ENCODE results near the gene SLC36A1.
A peak's percentile ranks its signal among the peaks of the same experiment; 100 is the strongest.

Gene SLC36A1

DNA sequence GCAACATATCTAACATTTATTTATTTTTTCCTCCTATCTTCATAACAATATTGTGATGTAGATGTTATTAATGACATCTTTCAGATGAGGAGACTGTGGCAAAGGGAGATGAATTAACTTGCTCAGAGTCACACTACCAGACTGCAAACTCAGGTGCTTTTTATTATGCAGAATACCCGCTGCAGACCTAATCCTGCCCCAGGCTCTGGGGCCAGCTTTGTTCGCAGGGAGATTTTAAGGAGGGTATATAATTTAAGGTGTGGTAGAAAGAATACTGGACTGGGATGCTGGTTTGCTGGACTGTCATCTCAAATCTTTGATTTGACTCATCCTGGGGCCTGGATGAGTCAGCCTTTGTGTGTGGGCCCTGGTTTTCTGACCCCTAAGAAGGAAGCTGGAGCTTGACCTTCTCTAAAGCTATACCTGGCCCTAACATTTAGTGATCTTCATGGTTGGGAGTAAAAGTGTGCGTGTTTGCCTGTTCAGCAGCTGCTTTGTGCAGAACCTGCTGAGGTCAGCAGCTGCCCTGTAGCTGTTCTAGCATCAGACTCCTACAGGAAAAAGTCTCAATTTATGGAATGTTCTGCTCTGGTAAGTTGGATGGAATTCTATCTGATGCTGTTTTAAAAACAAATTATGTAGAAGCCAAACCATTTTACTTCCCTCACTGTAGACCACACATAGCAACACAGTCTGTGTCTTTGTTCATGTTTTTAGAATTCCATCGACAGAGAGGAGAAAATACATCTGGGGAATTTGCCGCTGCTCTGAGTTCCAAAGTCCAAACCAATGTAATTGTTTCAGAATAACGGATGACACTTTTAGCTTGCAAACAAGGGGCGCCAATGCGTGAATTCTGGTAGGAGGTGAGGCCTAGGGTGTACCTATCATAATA, 4.5 kb downstream of the SLC36A1 start:
- no peak for DNase-seq (ENCODE audit: low spot score)

DNA sequence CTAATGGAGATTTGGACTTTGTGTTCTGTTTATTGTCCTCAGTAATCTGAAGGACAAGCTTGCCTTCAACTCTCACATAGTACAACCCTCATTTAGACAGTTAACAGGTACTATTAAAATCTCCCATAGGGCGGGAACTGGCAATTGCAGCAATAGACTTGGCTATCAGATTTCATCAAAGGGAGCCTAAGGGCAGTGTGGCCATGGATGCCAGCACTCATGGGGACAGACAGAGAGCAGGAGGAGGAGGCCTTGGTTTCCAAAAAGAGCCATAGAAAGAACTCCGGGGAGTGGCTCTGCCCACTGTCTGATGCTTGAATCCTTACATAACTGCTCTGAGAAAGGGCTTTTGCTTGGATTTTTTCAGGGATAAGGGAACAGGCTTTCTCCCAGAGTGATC, 6.8 kb downstream of the SLC36A1 start:
- DNase-seq (ENCODE audit: low spot score): no peak

DNA sequence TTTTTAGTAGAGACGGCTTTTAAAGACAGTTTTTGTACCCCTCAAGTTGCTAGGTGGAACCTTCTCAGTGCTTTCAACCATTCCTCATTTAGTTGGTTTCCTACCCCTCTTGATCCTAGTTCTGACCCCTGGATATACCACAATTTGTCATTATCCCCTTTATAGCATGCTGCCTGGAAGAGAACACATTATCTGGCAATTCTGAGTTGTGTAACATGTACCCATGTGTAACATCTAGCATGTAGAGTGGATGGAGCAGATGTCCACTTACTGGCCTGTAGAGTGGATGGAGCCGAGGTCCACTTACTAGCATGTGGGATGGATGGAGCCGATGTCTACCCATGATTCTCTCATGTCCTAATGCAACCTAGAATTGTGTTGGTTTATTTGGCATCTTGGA, 7.5 kb downstream of the SLC36A1 start:
- no peak for DNase-seq (ENCODE audit: low spot score)

DNA sequence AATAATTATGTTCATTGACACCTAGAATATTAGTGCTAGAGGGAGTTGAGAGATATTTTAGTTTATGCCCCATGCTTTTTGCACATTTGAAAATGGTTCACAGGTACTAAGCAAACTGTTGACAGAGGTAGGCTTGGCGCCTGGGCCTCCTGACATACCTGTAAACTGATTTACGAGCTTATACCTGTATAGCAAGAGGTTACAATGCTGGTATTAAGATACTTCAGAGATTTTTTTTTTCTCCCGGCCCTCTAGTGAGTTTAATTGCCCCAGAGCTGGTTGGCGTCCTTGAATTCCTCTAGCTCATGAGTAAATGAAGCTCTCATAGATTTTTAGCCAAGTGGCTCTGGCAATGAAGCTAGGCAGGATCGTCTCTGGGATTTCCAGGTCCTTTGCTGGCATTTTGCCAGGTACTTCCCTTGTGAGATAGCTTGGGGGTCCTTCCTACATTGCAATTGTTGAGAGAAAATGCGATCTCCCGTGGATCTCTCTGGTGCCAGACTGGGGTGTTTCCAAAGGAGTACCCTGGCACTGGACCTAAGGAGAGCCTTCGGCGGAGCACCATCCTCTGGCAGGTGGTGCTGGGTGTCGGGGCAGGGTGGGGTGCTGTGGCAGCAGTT, 9.0 kb downstream of the SLC36A1 start:
- DNase-seq (ENCODE audit: low spot score): no peak

DNA sequence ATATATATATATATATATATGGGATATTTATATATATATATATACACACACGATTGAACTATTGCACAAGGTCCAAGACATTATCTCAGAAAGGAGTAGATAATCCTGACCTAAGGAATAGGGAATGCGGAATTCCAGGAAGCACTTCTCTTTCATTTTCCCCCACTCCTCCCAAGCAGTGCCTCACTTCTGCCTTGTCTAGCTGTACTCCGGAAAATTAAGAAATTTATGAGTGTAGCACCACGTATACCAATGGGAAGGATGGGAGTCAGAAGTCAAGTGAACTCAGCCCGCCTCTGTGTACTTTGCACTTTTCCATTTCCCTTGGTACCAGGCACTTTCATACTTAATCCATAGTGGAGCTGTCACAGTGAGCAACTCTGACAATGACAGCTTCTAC, 10.9 kb downstream of the SLC36A1 start:
- no peak for DNase-seq (ENCODE audit: low spot score)

DNA sequence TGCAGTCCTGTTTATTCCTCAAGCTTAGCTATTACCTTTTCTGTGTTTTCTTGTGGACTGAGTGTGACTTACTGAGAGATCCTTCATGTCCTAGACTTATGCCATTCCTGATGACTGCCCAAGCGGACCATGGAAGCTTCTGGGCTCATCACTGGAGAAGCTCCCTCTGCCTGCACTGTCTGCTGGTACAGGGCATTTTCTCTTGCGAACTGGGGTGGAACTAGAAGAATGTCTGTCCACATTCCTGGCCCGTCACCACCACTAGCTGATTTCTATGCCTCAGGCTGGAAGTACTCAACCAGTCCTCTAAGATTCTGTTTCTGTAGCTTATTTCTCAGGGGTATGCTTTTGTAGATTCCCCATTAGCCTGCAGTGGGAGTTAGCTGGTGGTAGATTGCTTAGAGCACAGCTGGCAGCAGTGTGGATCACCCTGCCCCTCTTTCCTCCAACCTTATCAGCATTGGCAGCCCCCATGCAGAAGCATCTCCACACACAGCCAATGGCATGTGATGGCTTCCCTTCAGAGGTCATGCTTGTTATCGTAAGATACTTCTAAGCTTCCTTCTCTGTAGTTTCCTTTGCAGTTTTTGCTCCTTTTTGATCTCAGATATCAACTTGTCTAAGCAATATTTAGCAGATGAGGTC, 12.4 kb downstream of the SLC36A1 start:
- peak; percentile 72 for DNase-seq (ENCODE audit: low spot score)

DNA sequence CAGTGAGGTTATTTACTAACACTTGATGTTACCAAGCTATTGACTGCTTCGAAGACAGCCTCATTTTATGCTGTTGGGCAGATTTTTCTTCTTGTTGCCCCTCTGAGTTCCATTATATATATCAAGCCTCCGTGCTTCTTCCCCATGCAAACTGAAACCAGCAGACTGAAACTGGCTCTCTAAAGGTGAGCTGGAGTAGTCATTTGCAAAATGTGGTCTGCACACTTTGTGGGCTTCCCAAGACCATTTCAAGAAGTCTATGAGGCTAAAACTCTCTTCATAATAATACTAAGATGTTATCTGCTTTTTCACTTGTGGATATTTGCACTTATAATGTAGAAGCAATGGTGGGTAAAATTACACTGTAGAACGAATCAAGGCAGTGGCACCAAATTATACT, 13.9 kb downstream of the SLC36A1 start:
- DNase-seq (ENCODE audit: low spot score): no peak

DNA sequence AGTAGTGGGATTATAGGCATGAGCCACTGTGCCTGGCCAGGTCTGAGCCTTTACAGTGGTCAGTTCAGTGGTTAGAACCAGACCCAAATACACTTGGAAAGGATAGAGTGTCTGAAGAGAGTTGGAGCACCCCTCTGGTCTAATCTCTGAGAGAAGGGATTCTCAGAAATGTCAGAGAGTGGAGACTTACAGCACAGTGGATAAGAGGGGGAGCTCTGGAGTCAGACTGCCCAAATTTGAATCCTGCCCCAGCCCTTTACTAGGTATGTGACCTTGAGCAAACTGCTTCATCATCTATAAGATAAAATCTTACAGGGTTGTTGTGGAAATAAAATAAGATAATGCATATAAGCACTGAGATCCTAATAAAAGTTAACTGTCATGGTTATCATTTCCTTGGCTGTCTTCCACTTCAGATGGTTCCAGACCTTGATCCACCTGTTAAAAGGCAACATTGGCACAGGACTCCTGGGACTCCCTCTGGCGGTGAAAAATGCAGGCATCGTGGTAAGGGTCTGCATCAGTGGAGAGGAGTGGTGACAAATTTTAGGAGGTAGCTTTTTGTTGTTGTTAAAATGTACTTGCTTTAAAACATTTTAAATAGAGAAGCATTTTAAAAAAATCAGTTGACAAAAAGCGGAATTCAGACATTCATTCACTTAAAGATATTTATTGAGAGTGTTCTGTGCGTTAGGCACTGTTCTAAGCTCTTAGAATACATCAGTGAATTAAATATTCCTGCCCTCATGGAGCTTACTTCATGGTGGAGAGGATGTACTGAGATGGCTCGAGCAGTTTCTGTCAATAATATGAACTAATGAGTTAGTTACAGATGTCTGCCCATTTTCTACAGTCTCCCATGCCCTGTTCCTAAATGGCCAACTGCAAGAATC, 16.0 kb downstream of the SLC36A1 start:
- DNase-seq (ENCODE audit: low spot score): peak; percentile 44

DNA sequence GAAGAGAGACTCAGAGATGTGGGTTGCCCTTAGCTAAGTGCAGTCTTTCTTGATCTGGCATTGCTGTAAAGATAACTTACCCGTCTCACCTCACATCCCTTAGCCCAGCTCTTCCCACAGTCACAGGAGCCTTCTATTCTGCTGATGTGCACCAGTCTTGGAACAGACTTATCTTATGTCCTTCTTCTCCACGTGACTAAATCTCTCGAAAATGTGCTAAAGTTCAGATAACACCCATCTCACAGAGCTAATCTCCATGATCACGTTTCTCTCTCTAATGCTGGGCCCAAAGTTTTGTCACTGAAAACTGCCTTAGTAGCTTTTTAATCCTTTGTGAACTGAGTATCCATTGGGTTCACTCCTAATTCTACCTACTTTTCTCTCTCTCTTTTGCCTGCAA, 16.7 kb downstream of the SLC36A1 start:
- peak; percentile 77 for DNase-seq (ENCODE audit: low spot score)

DNA sequence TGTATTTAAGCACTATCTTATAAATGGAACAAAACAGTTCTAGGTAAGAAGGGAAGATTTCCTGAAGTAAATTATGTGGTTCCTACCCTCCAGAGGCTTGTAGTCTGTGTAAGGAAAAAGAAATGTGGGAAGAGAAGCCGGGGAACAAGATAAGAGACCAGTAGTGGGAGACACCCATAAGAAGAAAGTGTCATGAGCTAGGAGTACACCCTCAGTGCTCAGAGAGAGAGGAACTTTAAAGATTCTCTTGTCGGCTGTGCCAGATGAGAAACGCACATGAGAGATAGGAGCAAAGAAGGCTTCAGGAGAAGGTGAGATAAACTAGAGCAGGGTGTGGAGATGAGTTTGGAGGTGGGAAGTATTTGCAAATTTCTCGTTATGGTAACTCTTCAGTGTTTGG, 18.1 kb downstream of the SLC36A1 start:
- DNase-seq (ENCODE audit: low spot score): peak; percentile 86

DNA sequence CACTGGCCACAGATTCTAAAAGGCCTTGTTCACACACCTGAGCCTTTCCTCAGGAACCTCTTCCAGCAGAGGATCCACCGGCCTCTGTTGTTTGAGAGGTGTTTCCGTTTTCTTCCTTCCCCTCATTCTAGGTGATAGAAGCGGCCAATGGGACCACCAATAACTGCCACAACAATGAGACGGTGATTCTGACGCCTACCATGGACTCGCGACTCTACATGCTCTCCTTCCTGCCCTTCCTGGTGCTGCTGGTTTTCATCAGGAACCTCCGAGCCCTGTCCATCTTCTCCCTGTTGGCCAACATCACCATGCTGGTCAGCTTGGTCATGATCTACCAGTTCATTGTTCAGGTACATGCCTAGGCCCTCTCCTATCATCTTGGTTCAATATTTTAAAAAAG, 20.2 kb downstream of the SLC36A1 start:
- DNase-seq (ENCODE audit: low spot score): no peak

DNA sequence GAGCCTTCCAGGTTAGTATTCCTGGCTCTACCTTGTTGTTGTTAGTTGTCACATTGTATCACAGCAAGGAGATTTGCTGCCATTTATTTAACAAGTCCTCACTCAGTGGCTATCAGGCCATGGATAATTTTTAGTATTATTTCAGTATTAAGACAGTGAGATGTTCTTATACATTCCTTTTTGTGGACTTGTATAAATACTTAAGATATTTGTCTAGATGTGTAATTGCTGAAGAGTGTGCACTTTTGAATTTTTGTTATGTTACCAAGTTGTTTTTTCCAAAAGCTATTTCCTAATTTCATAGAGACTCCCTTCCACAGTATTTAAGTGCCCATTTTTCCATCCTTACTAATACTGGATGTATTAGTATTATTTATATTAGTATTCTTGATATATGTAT, 22.0 kb downstream of the SLC36A1 start:
- no peak for DNase-seq (ENCODE audit: low spot score)

DNA sequence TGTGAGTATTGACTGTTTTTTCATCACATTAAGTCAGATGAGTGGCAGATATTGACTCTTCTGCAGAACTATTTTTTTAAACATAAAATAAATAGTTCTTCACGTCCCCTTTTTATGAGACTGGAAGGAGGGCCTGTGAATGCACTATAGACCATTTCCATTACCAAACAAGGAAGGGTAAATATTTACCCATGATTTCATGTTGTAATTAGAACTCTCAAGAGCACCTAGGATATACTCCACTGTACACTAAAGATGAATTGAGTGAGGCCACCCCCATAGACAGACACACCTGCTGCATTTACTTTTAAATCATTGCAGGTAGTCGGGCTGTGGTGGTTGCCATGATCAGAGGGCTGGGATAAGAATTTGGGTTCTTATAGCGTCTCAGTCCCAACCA, 22.6 kb downstream of the SLC36A1 start:
- DNase-seq (ENCODE audit: low spot score): no peak

DNA sequence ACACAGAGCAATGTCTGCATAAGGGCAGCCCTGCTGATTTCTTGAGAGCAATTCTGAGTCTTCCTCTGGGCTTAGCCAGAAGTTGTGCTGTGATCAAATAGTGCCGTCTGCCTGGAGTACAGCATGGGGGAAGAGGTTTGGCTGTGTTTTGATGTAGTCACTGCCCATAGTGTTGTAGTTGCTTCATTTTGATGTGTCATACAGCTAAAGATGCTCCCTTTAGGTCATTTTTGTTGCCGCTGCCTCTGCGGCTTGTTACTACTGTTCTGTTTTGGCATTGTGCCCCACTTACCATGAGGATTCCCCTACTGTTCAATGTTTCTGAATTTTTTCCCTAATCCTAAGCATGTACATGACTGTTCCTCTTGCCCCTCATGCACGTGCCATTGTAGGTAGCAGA, 23.0 kb downstream of the SLC36A1 start:
- no peak for DNase-seq (ENCODE audit: low spot score)

DNA sequence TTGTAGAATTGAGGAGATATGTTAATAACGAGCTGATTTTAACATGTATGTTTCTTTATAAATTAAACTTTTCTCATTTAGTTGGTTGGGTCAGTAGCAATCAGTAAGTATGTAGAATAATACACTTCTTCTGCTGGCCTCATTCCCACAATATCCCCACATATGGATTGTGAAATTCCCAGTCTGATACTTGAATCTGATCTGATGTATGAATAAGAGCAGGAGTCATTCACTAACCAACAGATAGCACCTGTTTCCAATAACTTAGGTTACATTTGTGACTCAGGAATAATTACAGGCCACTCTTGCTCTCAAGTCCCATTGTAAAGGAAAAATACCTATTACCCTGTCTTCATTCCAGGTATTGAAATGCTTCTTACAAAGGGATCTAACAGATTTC, 23.9 kb downstream of the SLC36A1 start:
- DNase-seq (ENCODE audit: low spot score): no peak

DNA sequence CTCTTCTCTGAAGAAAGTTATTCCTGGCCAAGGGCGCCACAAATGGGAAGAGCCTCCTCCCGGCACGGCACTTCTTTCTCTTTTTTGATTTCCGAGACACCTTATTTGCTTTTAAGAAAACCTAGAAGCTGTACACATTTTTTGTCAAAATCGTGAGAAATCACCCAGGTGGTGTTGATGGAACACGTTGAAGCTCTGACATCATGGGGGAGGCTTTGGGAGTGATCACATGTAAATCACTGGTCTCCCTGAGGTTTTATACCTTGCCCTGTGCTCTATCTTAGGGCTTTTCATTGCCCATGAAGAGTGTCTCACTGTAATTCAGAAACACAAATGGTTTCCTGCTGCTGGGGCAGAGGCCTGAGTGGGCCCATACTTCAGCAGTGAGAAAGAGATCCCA, 27.4 kb downstream of the SLC36A1 start:
- no peak for DNase-seq (ENCODE audit: low spot score)

DNA sequence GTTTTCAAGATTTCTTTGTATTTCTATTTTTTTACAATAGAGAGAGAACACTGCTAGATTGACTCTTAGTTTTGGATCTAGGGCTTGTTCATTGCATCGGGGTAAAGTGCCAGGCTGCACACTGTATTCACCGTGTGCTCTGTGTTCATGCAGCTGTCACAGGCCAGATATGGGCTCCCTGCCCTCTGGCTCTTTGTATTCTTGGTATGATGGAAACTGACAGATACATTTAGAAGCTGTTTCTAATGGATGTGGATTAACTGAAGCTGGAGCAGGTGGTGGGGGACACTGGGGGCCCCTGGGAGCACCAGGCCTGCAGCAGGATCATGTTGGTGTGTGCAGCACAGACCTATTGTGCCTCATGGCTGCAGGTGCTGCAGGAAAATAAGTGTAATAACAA, 28.0 kb downstream of the SLC36A1 start:
- DNase-seq (ENCODE audit: low spot score): no peak

DNA sequence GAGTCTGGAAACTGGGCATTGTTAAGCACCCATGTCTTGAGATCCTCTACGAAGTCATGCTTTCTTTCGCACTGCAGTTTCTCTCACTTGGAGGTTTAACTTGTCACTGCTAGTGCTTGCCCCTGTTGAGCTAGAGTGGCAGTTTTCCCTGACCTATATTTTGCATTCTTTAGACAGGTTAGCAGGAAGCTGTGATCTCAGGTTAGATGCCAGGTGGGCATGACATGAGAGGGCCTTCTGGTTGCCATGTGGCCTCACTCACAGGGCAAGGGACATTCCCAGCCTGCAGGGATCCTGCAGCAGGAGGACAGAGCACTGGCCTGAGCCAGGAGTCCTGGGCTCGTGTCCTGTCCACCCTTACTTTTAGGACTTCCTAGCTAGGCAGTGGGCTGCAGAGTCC, 28.6 kb downstream of the SLC36A1 start:
- no peak for DNase-seq (ENCODE audit: low spot score)

DNA sequence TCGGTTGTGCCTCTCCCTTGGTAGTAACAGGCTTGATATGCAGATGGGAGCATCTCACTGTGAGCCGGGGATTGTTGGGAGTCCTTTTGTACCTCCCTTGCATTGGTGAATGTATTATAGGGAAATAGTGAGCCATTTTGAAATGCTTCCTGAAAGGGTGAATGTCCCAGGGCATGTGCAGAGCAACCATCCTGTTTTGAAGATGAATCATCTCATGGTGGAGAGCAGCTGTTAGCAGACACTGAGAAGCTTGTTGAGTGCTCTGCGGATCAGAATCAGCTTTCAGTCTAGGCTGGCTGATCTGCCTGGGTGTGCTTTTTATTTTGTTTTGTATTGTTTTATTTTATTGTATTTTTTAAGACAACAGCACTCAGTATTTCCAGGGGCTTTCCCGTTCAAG, 29.7 kb downstream of the SLC36A1 start:
- no peak for DNase-seq (ENCODE audit: low spot score)

DNA sequence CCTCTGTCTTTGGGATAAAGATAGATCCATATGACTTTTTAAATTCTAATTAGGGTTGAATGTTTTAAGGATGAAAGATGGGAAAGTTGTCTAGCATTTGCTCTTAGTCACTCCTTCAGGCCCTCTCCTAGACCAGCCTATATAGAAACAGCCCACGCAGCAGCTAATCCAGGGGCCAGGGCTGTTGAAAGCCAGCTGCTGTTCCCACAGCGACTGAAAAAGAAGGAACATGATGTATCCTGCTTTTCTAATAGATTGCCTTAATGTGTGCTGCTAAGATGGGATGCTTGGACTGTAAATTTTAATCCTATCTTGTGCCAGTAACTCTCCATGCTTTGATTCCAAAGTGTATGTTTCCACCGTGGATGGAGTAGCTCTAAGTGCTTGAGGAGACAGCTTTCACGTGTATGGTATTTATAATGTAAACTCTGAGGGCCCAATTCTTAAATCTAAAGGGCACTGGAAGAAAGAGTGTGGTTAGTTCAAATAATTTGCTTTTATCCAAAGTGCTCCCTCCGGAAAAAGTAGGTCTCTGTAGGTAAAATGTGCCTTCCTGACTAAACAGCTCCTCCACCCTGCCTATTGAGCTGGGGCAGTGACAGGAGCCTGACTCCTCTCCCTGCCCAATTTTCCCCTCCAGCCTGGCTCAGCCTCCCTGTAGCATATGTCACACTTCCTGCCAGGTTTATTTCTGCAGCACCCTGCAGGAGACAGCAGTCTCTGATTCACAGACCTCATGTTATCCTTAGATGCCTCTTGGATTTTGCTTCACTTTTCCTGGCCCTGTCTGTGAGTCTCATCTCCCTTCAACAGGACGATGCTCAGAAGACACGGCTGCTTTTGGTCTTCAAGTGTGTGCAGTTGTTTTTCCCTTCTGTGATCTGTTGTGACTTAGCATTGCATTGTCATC, 33.2 kb downstream of the SLC36A1 start:
- no peak for DNase-seq (ENCODE audit: low spot score)

DNA sequence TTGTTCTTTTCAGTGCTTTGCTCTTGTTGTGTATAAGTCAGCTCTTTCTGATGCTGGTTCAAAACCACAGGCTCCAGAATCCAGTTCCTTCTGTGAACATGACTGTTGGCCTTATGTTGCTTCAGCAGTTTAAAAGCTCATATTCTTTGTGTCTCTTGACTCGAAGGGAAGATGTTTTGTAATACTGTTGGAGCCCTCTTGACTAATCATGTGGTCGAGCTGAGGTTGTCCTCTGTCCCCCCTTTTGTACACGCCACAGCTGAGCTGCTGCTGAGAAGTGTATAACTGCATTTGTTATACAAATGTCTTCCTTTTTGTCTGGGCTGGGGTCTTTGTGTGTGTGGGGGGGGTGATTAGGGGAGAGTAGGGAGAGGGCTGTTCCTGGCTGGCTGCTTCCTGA, 35.8 kb downstream of the SLC36A1 start:
- DNase-seq (ENCODE audit: low spot score): no peak

Data from hematopoietic multipotent progenitor cell treated with erythropoietin and hydrocortisone succinate and interleukin-3 and kit ligand, for 15 days (in vitro differentiated cells).